Astrocyte of the spinal cord (primary cell): Measurements from ENCODE around the gene MAGI2.

Experiments used
- DNase-seq: peaks from one replicate; pipeline ENCODE4 v3.0.0; 2011; ENCODE audit warnings: low read depth, low spot score
- H3K4me3 ChIP-seq: 2 replicates; pipeline ENCODE4 v1.5.1; 2011; ENCODE audit warnings: low read depth, mild to moderate bottlenecking, low read length, moderate library complexity
- CTCF ChIP-seq: IDR thresholded peaks from 2 replicates; pipeline ENCODE4 v1.5.1; 2012; ENCODE audit warnings: low read depth, mild to moderate bottlenecking, low read length, inconsistent platforms
- in situ Hi-C: cut with HindIII; loops from 2 replicates; pipeline ENCODE4 v1.10.0; 2017; ENCODE audit warnings: low sequenced_read_pairs

The MAGI2 gene

GRCh38 chr7:78959477-78959876, 494.0 kb downstream of the MAGI2 start:
- in situ Hi-C loops: no loop called here
- no peak overlapping the region for H3K4me3 ChIP-seq
- DNase-seq: no peak
- TF ChIP-seq CTCF: no peak

DNA sequence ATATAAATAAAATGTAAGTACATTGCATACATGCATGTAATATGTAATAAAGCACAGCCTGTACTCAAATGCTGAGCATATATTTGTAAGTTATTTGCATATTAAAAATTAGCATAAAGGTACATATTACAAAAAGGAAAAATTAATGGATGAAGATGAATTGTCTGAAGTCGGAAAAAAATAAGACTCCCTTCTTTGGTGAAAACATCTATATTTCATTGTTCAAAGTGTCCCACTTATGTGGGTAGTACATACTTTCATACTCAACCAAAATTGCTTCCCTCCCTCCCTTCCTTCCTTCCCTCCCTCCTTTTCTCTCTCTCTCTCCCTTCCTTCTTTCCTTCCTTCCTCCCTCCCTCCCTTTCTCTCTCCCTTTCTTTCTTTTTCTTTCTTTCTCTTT, 498.1 kb downstream of the MAGI2 start:
- no peak for TF ChIP-seq CTCF
- in situ Hi-C loops: no loop called here
- no peak for DNase-seq
- H3K4me3 ChIP-seq: no peak overlapping the region

GRCh38 chr7:78953726-78954363, 499.6 kb downstream of the MAGI2 start:
- no peak for DNase-seq
- no peak for TF ChIP-seq CTCF
- in situ Hi-C loops: no loop called here
- H3K4me3 ChIP-seq: no peak overlapping the region

DNA sequence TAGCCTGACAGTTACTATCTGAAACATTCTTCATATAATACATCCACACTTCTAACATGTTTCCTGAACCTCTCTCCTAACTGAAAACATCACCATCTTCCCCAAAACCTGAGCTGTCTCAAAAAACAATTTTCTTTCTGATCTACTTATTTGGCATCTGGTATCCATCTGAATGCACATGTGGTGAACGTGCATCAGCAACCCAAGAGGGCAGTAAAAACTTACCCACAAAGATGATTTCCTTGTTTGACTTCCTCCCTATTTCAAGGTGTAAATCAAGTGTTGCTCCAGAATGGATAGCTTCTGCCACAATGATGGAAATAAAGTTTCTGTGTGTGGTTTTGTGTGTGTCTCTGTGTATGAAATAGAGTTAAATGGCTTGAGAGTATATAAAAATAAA, 500.4 kb downstream of the MAGI2 start:
- TF ChIP-seq CTCF: no peak
- no peak overlapping the region for H3K4me3 ChIP-seq
- no peak for DNase-seq
- in situ Hi-C loops: no loop called here

GRCh38 chr7:78939669-78940068, 513.8 kb downstream of the MAGI2 start:
- DNase-seq: no peak

DNA sequence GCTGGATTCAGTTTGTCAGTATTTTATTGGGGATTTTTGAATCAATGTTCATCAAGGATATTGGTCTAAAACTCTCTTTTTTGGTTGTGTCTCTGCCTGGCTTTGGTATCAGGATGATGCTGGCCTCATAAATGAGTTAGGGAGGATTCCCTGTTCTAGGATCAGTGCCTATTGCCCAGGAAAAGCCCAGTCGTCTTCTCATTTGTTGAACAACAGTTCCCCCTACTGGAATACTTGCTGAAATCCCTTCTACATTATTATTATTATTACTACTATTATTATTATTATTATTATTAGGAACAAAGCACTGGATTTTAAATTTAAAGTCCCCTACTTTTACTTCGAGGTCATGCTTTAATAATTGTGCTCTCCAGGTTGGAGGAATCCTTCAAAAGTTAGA, 528.9 kb downstream of the MAGI2 start:
- in situ Hi-C loops: no loop called here
- DNase-seq: peak; percentile 27
- peak; percentile 11 for TF ChIP-seq CTCF
- no peak overlapping the region for H3K4me3 ChIP-seq

More at GRCh38 chr7:78939669-78940068, 513.8 kb downstream of the MAGI2 start:
- in situ Hi-C loops: no loop called here
- TF ChIP-seq CTCF: no peak
- H3K4me3 ChIP-seq: no peak overlapping the region

DNA sequence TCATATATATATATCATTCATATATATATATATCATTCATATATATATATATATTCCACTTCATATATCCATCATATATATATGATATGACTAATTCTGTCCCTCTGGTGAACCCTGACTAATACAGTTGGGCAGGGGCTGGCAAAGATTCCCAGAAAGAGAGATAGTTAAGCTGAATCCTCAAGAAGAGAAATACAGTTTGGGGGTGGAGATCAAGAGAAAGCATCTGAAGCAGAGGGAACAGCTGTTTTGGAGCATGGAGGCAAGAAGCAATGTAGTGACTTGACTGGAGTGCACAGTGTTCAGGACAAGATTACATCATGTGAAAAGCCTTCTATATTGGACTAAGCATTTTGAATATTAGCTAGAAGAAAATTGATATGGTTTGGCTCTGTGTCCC, 540.7 kb downstream of the MAGI2 start:
- no peak for TF ChIP-seq CTCF
- no peak overlapping the region for H3K4me3 ChIP-seq
- DNase-seq: peak; percentile 2
- in situ Hi-C loops: no loop called here
